Putamen (tissue), 1 donor: Measurements from ENCODE around the gene PIP4K2A.

Experiments
- DNase-seq: peaks from one replicate; pipeline ENCODE4 v3.0.0-alpha.2; 2016; ENCODE audit warnings: low spot score

PIP4K2A gene

DNA sequence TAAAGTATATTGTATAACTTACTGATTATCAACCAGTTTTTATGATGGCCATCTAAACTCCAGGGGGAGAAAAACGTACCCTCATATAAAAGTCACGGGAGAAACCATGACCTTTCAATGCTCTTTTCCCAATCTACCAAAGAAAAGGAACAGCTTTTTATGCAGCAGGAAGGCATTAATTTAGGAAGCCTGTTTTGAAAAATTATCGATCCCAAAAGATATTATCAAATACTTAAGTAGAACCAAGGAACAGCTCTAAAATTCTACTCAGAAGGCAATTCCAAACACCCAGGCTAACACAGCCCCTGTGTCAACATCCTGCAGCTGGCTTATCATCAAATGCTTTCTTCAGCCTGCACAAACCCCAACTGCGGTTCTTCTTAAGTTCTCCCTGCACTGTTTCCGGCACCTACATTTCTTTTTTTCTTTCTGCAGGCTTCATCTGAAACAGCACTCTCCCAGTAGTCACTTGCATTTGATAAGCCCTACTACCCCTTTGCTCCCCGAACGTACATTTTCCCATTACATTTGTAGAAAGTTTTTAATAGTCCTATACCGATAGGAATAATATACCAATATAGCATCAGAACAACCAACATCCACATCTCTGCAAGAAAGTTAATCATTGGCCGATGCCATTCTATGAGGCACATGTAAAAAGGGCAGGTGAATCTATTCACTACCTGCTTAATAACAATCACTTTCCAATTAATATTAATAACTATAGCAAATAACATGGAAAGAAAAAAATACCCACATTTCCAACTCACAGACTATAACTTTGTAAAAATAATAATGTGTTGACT, 47.9 kb downstream of the PIP4K2A start:
- DNase-seq: no peak

DNA sequence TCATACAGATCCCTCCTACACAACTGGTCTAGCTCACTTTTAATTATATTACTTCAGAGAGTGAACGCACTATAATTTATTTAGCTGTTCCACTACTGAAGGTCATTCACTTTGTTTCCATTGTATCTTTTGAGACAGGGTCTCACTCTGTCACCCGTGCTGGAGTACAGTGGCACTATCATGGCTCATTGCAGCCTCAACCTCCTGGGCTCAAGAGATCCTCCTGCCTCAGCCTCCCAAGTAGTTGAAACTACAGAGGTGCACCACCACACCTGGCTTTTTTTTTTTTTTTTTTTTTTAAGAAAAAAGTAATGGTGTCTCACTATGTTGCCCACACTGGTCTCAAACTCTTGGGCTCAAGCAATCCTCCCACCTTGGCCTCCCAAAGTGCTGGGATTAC, 49.0 kb downstream of the PIP4K2A start:
- no peak for DNase-seq

DNA sequence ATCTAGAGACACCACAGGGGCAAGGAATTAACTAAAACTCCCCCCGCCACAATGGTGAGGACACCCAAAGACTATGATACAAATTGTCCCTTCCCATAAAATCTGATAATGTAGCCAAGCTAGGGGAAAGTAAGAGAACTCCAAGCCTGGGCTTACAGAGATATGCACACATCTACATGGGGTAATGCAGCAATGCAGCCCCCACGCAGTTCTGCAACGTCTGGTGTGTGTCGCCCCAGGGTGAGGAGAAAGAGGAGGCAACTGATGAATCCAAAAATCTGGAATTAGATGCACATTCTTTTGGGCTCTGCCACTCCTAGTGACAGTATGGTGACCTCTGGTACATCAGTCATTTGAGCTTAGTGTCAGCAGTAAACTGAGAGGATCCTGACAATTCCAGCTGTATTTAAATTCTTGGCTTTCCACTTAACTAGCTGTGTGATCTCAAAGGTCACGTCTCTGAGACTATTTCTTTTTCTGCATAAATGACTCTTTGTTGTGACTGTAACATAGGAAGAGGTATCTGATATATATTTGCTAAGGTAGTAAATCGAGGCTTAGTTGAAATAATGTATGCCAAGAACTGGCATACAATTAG, 51.5 kb downstream of the PIP4K2A start:
- no peak for DNase-seq

DNA sequence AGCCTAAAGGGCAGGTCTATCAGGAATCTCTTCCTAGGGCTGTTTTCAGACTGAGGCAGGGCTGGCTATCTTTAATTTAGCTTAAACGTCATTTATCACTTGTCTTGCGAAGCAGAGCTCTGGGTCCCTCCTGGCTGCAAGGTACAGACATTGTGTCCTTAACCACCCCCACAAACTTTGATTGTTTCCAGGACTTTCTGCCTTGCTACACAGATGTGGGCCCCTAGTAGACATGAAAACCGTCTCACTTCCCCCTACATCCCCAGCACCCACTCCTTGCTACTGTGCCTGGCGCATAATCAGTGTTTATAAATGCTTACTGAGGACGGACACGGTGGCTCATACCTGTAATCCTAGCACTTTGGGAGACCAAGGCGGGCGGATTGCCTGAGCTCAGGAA, 54.5 kb downstream of the PIP4K2A start:
- no peak for DNase-seq

DNA sequence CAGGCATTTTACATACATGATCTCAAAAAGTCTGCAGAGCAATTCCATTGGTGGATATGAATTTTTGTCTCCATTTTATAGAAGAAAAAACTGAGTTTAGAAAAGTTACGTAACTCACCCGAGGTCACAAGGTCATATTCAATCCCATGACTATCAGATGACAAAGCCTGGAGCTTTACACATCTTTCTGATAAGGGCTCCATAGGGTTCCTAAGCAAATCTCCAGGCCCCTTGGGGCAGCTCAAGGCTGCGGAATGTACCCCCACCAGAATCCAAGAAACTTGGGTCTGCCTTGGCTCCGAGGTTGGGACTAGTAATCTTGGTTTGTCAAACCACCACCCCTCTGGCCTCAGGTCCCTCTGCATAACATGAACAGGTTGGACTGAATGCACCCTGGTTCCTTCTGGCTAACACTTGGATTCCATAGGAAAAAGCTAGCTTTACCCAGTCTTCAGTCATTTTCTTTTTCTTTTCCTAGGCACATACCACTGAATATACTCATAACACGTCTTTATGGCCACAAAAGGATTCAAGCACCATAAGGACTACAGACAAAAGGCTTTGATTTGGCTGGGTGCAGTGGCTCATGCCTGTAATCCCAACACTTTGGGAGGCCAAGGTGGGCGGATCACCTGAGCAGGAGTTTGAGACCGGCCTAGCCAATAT, 55.5 kb downstream of the PIP4K2A start:
- no peak for DNase-seq

DNA sequence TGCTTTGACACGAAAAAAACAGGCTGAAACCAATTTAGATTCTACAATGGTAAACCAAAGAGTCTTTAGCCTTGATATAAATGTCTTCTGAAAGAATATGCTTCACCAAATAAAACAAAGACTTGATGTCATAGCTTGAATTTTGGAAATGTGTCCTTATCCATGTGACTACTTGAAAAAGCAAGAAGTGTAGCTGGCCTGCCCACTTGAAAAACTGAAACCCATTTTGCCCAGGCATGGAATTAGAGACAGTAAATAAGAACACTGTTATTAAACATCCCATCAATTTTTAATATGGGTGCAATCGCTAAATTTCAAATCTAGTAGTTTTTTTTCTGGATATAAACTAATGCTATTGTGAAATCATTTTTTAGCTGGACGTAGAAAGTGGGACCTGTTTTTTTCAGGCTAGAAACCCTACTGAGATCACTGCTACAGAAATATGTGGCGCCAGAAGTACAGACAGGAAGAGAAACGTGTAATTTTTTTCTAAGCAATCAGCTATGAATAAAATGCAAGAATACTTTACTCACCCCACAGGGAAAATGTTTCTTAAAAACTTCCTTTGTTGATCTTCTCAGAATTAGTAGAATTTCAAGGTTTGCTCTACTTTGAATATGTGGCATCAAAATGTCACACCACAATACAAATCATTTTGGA, 56.7 kb downstream of the PIP4K2A start:
- no peak for DNase-seq

DNA sequence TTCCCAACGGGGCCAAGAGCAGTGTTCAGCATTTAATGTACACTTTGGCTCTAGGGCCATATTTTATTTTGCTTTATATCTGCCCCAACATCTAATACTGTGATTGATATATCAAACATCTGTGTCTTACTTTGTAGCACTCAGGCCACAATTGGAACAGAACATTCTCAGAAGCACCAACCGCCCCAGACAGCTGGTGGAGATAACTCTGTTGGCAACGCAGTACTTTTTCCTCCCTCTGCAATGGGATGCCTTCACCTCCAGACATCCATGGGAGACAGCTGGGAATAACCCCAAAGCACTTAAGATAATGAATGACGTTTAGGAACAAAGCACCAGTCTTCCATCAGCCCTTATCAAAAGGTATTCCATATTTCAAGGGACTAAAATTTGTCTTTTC, 57.4 kb downstream of the PIP4K2A start:
- DNase-seq: no peak

DNA sequence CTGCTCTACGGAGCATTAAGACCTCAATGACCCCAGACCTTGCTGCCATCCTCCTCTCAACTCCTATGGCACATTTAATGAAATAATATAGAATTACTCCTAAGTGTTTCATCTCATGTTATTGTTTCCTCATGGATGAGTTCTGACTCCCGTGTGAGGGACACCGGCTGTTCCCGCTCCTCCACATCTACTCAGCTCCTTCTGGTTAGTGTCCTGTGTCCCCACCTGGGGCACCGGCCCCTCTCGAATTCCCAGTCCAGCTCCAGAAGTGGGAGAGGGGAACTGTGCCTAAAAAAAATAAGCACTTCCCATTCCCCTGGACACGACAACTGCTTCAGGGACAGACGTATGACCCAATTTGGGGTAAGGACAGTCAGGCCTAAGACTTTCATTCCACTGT, 58.3 kb downstream of the PIP4K2A start:
- no peak for DNase-seq

DNA sequence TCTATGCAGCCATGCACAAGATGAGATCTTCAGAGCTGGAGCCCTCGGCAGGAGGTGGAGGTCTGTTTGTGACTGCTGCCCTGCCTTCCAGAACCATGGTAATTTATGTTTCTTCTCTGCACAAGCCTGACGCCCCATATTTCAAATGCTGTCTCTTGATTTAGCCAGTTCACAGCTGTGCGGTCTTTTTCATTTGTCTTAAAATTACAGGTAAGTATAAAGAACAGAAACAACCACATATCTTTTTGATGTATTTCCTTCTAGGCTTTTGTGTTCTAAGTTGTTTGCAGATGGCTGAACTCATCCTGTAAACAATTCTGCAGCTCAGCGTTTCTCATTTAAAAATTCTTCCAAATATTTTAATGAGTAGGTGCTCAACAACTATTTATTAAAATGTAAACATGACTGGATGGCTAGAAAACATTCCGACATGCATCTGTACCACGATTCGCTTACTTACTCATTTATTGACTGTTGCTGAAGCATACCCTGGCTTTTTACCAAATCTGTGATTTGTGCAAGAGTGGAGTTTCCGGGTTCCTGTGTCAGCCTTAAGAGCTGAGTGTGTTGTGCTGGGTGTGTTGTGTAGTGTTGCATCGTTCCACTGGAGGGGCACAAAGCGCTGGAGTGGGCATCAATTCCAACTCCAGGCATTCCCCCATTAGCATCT, 58.9 kb downstream of the PIP4K2A start:
- no peak for DNase-seq

DNA sequence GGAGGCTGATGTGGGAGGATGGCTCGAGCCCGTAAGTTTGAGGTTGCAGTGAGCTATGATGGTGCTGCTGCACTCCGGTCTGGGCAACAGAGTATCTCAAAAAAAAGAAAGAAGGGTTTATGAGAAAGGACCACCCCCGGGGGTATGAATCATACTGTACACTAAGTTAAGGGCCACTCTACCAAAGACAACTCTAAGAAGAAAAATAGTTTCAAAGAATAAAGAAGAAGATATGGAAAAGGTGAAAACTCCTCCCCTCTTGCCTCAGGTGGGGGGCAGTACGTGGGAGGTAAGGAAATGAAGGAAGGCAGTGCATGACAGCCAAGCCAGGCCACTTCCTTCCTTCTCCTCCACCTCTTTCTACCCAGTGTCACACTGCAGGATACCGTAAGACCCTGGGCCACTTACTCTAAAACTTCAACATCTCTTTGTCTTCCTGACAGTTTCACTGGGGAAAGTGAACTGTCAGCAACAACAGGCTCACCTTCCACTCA, 61.3 kb downstream of the PIP4K2A start:
- DNase-seq: no peak

DNA sequence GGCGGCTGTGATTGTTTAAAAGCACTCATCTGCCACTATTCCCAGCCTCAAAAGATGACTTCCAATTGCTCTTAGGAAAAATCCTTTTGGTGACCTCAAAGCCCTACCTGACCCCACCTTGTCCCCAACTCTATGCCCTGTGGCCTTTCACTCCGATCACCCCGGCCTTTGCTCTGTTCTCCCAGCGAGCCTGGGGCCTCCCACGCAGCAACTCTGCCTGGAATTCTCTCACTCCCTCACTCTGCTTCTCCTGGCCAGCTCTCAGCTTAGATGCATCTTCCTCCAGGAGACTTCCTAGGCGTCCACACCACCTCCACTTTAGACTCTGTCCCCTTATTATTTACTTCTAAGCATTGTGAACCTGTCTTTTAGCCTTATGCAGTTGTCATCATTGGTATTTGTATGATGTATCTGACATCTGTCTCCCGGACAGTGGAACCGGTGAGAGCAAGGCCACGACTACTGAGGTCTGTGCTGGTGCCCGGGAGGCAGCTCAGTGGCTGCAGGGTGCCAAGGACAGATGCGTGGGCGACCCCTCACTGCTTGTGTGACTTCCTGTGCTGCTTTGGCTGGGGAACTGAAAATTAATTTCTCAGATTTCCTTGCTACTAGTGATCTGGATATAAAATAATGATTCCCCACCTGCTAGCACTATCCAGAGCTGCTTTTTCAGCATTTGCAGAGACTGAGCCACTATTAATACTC, 63.0 kb downstream of the PIP4K2A start:
- no peak for DNase-seq

DNA sequence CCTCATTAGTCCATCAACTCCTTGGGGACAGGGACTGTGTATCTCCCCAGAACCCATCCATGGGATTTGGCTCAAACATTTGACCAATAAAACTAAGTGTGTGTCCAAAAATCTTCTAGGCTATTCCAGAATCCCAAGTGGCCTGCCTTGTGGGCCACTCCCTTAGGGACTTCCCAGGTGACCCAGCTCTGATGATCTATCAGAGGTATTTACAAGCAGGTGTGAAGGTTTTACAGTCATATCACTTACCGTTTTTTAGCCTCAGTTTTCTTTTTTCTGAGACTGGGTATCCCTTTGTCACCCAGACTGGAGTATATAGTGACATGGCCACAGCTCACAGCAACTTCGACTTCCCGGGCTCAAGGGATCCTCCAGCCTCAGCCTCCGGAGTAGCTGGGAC, 64.4 kb downstream of the PIP4K2A start:
- no peak for DNase-seq

DNA sequence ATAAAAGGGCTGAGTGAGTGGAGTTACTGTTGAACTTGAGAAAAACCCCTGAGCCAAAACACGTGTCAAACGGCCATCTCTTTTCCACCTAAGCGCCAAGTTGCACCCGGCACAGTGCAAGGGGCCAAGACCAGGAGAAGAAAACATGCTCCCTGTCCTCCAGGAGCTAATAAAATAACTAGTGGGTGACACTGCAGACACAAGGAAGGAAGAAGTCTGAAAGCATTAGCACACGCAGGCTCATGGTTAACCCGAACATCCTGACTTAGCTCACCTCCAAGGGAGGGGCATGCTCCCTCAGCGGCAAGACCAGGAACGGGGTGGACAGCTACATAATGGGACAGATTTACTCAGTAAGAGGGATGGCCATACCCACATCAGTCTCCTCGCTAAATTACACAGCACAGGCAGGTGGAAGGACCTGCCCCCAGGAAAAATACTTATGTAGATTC, 65.0 kb downstream of the PIP4K2A start:
- DNase-seq: no peak

DNA sequence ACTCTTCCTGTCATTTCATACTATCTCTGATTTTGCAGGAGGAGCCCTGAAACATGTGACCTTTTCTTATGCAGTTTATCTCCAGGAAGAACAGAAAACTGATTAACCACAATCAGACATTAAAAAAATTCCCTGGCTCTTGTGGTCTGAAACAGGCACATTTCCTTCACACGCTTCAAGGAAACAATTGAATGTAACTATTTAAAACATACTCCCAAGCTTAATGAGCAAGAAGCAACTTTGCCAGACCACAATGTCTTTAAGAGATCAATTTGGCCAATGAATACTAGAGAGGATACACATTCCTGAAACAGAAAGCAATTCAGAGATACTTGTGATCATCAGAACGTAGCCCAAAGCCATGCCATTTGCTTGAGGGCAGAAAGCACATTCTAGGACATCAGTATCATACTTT, 65.8 kb downstream of the PIP4K2A start:
- DNase-seq: no peak

DNA sequence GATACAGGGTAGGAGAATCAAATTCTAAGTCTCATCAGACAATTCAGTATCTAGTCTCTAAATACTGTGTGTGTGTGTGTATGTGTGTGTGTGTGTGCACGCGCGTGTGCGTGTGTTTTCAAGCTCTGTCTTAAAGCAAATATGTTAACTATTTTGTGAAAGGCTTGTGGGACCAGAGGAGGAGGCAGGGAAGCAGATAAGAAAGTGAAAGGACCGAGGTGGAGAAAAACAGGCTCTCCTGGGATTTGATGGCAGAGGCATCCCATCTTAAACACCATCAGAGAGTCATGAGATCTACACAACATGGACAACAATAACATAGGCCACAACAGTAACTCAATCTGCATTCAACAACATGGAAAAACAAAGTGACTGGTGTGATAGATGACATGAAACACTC, 67.1 kb downstream of the PIP4K2A start:
- DNase-seq: no peak

DNA sequence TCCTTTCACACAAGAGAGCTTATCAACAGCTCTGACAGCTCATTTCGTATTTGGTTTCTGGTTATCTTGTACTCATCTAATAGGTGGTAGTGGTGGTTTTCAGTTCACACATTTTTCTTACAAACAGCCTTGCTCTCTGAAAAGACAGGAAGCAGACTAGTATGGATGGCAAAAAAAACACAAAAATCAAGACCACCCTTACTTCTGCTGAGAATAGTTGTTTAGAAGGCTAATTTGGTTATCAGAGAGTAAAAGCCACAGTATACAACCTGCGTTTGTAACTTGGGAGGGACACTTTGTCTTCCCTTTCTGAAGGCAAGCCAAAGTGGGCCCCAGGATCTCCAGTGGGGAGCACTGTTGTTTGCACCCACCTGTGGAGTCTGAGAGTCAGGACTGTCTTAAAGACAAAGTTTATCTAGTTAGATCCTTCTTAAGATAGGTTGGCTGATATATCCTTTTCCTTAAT, 68.0 kb downstream of the PIP4K2A start:
- DNase-seq: no peak

DNA sequence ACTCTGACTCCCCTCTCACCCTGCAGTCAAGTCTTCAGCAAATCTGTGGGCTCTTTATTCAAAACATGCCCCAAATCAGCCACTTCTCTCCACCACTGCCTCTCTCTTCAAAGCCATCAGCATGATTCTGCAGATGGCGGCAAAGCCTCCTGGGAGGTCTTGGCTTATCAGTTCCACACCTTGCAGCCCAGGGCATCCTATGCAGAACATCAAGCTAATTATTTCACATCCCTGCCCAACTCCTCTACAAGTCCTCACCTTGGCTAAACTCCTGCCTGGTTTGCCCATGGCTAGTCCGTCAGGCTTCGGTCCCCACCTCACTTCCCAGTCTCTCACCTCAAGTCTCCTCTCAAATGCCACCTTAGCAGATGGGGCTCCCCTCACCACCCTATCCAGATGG, 70.2 kb downstream of the PIP4K2A start:
- no peak for DNase-seq

DNA sequence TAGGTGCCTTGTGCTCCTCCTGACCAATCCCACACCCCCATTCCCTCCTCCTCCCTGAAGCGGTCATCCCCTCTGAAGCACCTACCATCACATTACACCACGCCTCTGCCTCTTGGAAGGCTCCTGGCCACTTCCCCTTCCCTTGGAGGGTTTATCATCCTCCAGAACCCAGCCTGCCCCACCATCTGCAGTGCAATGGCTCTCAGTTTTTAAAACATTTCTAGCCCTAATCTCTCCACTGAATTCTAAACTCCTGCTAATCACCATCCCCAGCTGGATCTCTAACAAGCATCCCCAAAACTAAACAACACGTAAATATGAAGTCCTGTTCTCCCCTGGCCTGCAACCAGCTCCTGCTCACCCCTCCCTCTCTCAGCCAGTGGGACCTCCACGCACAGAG, 70.6 kb downstream of the PIP4K2A start:
- no peak for DNase-seq

DNA sequence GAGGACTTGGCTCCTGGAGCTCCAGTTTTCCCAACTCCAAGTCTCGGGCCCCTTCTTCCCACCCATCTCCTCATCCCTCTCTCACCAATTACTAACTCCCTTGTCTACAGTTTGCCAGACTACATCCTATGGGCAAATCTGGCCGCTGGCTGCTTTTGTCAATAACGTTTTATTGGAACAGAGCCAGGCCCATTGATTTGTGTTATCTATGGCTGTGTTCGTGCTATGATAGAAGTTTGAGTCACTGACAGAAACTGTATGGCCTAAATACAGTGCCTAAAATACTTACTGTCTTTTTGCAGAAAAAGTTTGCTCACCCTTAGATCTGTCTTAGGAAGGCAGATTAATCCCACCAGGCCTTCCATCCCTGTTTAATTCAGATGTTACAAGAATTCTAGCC, 71.3 kb downstream of the PIP4K2A start:
- DNase-seq: no peak

DNA sequence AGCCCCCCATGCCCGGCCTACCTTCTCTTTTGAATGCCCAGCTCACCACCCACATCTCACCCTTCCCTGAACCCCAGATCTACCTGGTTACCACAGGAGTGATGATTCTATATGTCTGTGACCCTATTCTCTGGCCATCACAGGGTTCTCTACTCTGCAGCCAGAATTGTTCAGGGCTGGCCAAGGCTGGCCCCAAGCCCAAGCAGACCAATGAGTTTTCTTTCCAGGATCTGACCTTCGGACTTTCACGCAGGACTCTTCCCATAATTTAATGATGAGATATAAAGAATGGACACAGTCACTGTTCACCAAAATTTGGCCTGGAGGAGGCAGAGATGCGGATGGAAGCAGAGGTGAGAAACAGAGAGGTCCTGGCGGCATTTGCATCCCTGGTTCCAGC, 72.6 kb downstream of the PIP4K2A start:
- DNase-seq: no peak

DNA sequence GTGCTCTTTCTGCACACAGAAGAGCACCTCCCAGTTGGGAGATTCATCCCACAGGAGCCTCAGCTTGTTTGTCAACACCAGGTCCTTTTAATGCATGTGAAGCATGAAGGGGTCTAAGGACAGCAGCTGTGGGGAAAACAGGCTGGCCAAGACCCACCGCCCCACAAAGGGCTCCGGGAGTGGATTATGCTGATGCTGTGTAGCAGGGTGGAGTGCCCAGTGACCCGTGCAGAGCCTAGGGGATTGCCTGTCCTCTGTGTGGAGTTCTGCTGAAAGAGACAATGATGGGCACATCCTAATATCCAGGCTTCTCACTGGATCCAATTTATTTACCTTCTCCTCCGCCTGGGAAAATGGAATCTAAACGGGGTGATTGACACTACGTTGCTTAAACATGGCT, 74.0 kb downstream of the PIP4K2A start:
- DNase-seq: no peak
